ENCODE data around the gene FAM219A. TPM values are rescaled to one million over a fixed set of nuclear protein-coding genes. Genes with fewer than 3 reads are reported as not detected.

The FAM219A gene
- total RNA-seq, 1 experiment from 2014 or later: 17.1 TPM

Other genes with a start within 250 kb of the FAM219A start
- 4.7 and 5.0 TPM in 2 replicates for gene KIF24, start 129.3 kb downstream of the FAM219A start, total RNA-seq (2014; rRNA removed)
- gene NUDT2, start 129.0 kb downstream of the FAM219A start, total RNA-seq (2014; rRNA removed): 34.4 and 34.6 TPM in 2 replicates
- 3.4 and 4.7 TPM in 2 replicates for gene MYORG, start 81.7 kb downstream of the FAM219A start, total RNA-seq (2014; rRNA removed)
- not detected in 2 replicates for gene DNAI1, start 235 bp upstream of the FAM219A start, total RNA-seq (2014; rRNA removed)
- 1.3 and 2.0 TPM in 2 replicates for gene ENHO, start 64.4 kb upstream of the FAM219A start, total RNA-seq (2014; rRNA removed)
- not detected in 2 replicates for gene CNTFR, start 131.2 kb upstream of the FAM219A start, total RNA-seq (2014; rRNA removed)
- gene RPP25L, start 153.5 kb upstream of the FAM219A start, total RNA-seq (2014; rRNA removed): 25.0 and 30.2 TPM in 2 replicates
- gene DCTN3, start 161.9 kb upstream of the FAM219A start, total RNA-seq (2014; rRNA removed): 102 and 105 TPM in 2 replicates
- 0.23 TPM in 1 of 2 replicates, not detected in the other for gene ARID3C, start 170.5 kb upstream of the FAM219A start, total RNA-seq (2014; rRNA removed)
- gene SIGMAR1, start 179.2 kb upstream of the FAM219A start, total RNA-seq (2014; rRNA removed): 96.7 and 97.8 TPM in 2 replicates
- gene GALT, start 188.1 kb upstream of the FAM219A start, total RNA-seq (2014; rRNA removed): 7.6 and 9.8 TPM in 2 replicates
- gene IL11RA, start 193.6 kb upstream of the FAM219A start, total RNA-seq (2014; rRNA removed): 8.3 and 8.7 TPM in 2 replicates
- gene CCL27, start 204.1 kb upstream of the FAM219A start, total RNA-seq (2014; rRNA removed): not detected in 2 replicates
- gene CCL19, start 232.7 kb upstream of the FAM219A start, total RNA-seq (2014; rRNA removed): not detected in 2 replicates